ENCODE data around the gene CAPN3.
A peak's percentile ranks its signal among the peaks of the same experiment; 100 is the strongest.

The CAPN3 gene

DNA sequence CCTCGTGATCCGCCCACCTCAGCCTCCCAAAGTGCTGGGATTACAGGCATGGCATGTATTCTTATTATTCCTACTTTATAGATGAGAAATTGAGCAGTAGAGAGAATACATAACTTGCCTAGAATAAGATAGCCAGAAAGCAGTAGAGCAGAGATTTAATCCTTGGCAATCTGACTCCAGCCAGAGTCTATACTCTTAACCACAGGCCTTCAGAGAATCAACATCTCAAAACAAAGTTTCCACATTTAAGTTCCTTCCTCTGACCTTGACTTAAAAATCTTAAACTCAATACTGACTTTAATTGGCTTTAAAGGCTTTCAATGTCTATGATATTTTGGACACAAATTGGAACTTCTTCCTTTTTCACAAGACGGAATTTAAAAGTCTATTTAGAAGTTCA lies 94.5 kb downstream of the CAPN3 start:
- DNase-seq (ENCODE audit: low spot score): no peak

DNA sequence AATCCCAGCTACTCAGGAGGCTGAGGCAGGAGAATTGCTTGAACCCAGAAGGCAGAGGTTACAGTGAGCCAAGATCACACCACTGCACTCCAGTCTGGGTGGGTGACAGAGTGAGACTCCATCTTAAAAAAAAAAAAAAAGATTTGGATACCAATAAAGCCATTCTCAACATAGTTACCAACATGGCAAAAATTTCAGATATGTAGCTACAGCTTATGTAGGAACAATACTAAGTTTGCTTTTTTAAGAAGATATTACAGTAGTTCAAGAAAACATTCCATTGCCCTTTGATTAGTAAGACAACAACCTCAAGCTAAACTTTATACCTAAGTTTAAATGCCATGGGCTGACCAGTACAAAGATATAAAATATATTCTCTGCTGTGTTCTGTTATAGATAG lies 97.2 kb downstream of the CAPN3 start:
- DNase-seq (ENCODE audit: low spot score): no peak

DNA sequence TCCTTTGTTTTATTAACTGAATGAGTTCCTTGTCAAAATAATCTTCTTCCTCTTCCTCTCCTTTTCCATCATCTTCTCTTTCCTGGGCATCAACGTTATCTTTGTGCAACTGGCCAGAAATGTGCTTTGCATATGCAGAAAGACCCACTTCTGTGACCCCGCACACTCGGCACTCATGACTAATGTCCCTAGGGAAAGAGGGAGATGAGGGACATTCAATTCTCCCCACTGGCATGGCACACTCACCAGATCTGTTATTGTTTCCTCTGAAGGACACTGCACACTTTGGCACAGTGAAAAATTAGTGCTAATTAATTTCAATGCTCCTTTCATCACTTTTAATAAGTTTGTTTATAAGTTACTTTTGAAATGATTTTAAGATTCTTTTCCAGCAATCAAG lies 97.7 kb downstream of the CAPN3 start:
- DNase-seq (ENCODE audit: low spot score): peak; percentile 44

DNA sequence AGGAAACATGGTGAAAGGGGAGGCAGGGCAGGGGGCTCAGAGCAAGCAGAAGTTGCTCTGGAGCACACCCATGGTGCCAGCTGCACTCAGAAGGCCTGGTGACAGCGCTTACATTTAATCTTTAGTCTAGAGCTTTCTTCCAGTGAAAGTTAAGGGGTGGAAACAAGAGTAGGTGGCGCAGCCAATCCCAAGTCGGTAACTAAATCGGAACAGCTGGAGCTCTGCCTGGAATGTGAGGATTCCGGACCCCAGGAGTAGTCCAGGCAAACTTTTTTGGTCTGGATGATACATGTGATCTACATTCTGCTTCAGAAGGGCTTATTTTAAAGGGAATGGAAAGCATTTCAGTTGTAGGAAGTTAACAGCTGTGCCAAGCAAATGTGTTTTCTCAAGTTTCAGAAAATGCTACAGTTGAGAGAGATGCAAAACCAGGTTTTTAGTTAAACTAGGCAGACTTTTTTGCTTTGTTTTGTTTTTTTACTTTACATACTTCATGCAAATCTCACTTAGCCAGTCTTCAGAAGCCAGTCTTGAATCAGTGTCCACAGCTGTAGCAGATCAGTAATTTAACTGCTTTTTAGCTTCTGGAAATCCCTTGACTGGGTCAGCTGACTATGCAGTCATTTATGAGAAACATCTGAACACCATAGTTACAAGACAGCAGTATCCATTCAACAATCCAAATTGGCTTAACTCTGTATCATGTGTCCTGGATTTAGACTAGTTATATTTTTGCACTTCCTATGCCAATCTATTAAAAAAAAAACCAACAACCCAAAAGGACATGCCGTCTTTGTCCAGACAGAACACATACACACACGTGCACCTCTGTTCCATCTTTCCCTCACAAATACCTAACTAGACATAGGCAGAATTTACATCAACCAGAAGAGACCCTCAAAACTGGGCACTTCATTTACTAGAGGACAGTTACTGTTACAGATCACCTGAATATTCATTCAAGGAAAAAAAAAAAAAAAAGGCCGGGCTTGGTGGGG lies 98.4 kb downstream of the CAPN3 start:
- peak; percentile 90 for DNase-seq (ENCODE audit: low spot score)

DNA sequence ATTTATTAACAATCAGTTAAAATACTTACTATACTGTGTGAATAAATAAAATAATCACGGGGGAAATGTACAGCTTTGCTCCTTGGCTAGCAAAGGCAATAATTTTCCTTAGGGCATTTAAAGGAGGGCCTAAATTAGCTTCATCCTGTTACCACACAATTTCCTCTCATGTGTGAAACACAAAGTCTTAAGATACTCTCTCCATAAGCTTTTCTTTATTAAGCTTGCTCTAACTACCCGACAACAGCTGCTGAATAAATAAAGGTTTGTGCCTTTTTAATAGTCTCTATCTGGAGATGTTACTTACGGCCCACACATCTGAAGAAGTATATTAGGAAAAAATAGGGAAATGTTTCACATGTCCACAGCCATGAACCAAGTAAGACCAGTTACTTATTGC lies 102.0 kb downstream of the CAPN3 start:
- no peak for DNase-seq (ENCODE audit: low spot score)

Data from AG20443 (cell line).